Pons (tissue), 1 donor: ENCODE measurements around the gene FRMD4B.

Experiments
- DNase-seq: peaks from one replicate; pipeline ENCODE4 v3.0.0-alpha.2; 2016; ENCODE audit warnings: low spot score

The FRMD4B gene

GRCh38 chr3:69364354-69364753 lies 21.5 kb downstream of the FRMD4B start:
- DNase-seq = no peak

DNA sequence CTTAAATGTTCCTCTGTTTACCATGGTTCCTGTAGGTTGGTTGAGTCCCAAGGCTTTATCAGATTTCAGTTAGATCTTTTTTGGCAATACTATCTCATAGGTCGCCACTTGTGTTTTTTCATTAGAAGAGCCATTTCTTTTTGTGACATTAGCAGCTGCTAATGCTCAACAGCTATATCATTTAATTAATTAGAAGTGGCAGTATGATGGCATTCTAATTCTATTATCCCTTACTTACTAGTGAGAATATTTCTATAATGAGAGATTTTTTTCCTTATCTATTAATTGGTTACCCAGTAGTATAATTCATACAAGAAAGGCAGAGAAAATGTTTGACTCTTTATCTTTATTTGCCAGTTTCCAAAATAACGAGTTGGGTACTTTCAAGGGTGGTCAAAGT lies 25.2 kb downstream of the FRMD4B start:
- DNase-seq = no peak

DNA sequence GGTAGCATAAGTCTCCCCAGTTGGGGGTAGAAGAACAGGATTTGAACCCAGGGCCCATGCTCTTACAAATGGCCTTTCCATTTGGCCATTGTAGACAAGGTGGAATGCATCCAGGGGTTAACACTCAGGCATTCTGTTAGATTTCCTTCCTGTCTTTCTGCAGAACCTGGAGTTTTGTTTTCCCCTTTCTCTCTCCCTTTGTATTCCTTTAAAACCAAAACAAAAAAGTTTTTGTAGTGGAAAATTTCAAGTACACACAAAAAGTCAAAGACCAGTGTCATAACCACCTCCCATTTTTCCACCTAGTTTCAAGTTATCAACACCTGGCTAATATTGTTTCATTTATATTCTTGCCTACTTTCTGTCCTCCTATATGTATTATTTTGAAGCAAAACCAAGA lies 26.0 kb downstream of the FRMD4B start:
- DNase-seq = no peak

- DNase-seq = no peak
These were observed 26.5 kb downstream of the FRMD4B start for GRCh38 chr3:69359339-69359893.

DNA sequence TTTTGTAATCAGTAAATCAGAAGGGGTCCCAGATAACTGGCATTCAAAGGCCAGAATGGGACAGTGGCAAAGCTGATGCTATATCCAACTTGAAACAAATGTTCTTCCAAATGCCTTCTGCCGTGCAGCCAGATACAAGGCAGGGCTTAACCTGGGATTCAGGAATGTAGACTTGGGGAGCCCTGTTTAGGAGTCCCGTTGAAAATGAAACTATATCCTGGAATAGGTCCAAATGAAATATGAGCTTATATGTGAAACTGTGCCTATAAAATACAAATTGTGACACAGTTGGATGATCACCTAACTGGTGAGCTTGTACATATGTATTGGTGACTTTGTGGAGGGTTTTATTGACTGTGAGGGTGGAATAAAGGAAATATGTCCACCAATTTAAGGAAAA lies 28.7 kb downstream of the FRMD4B start:
- DNase-seq = no peak

- DNase-seq = peak; percentile 77
These were observed 30.9 kb downstream of the FRMD4B start for GRCh38 chr3:69354948-69355347.

GRCh38 chr3:69353503-69353902 lies 32.4 kb downstream of the FRMD4B start:
- no peak for DNase-seq

DNA sequence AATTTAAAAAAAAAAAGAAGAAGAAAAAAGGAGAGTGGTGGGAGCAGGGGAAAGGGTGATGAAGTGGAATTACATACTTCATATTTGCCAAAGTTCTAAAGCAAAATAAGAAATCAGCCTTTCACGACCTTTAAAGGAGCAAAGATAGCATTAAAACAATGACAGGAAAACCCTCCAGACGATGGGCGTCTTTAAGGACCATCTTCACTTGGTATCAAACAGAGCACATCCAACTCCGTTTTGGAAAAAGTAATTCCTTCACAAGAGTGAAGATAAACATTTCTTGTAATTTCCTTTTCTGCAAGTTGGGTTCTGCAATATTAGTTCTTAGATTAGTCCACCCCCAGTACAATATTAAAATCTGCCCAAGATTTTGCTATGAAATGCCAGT lies 32.8 kb downstream of the FRMD4B start:
- DNase-seq = no peak

DNA sequence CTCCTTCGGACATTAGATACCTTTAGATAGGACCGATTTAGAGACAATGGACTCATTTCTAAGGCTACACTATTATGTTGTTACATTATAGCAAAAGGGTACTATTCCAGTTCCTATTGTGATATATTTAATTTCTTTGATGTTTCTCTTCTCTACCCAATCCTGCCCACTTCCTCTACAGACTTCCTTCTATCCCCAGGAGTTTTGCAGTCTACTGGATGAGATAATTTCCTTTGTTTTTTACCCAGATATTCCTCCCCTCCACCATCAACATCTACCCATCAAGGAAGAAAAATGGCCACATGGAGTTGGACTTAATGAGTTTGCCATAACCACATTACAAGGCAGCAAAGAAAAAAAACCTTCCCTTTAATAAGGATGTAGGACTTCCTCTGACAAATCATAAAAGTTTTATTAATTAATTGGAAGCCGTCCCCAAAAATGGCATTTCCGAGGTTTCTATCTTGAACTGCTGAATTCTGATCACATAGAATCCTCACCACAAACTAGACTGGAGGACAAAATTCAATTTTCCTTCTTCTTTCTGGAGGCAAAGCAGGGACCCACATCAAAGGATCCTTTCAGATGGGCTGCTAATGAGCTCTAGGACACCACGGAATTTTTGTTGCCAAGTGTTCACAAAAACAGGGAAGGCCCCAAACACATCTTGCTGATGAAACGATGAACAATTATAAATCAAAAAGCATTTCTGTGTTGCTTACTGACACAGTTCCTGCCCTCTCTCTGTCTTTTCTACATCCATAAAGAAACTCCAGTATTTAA lies 33.4 kb downstream of the FRMD4B start:
- peak; percentile 73 for DNase-seq

- DNase-seq = no peak
These were observed 42.0 kb downstream of the FRMD4B start for GRCh38 chr3:69343875-69344274.

- no peak for DNase-seq
These were observed 43.8 kb downstream of the FRMD4B start for GRCh38 chr3:69342074-69342473.

- no peak for DNase-seq
These were observed 46.1 kb downstream of the FRMD4B start for GRCh38 chr3:69339760-69340159.

DNA sequence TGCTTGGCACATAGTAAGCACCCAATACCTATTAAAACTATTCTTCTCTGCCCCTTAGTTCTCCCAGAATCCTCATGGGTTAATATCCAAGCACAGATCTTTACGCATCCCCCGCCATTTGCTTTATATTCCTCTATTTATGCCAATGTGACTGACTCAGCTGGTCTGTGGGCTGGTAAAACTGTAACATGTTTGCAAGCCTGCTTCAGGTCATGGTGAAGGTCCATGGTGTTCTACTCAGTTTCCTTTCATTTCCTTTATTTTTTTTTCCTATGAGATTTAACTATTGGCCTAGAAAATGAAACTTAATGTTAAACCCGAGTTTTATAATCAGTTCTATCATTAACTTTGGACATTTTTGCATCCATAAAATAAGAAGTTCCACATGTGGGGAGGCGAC lies 47.0 kb downstream of the FRMD4B start:
- no peak for DNase-seq

DNA sequence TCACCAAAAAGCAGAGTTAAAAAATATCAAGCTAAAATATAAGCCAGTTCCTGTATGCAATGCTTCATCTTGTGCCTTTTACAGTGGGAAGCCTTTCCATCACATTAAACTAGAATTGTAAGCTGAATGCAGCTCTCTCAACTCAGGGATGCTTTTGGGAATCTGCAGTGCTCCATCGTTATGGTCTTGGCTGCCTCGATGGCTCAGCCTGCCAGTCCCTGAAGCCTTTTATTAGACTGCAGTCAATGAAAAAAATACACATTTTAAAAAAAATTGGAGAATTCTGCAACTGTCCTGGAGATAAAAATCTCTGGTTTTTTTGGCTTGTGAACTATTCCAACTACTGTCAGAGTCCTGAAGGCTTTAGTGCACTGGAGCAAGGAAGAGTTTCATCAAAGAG lies 53.0 kb downstream of the FRMD4B start:
- DNase-seq = no peak

DNA sequence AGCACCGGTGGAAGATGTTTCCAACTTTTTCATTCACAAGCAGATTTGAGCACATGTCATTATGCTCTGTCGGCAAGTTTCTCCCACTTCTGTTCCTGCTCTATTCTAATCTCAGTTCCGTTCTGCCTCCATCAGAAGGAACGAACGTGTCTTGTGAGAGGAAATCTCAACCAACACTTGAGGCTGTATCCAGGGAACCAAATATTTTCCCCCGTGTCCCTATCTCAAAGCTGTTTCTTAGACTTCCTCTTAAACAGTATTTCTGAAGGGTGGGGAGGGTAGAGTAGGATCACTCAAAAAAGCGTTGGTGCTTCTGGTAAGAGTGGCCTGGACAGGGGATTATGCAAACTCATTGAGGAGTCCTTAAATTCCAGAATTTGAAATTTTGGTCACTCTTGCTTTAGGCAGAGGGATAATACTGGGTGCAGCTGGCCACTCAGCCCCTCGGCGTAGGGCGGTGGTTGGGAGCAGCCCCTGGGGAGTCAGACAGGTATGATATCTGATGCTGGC lies 54.9 kb downstream of the FRMD4B start:
- DNase-seq = no peak

DNA sequence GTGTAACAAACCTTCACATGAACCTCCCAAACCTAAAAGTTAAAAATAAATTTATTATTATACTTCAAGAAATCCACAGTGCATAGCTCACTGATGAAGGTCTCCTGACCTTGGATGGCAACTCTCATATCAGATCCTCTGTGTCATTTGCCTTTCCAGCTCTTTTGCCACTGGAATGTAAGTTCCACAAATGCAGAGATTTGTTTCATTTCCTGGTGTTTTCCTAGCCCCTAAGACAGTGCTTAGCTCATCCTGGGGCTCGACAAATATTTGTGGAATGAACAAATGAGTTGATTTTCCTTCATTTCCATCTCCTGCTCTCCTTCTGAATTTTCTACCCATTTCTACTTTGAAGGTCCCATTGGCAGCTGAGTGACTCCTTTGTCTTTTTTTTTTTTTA lies 56.0 kb downstream of the FRMD4B start:
- DNase-seq = no peak

GRCh38 chr3:69328963-69329302 lies 57.0 kb downstream of the FRMD4B start:
- DNase-seq = no peak

DNA sequence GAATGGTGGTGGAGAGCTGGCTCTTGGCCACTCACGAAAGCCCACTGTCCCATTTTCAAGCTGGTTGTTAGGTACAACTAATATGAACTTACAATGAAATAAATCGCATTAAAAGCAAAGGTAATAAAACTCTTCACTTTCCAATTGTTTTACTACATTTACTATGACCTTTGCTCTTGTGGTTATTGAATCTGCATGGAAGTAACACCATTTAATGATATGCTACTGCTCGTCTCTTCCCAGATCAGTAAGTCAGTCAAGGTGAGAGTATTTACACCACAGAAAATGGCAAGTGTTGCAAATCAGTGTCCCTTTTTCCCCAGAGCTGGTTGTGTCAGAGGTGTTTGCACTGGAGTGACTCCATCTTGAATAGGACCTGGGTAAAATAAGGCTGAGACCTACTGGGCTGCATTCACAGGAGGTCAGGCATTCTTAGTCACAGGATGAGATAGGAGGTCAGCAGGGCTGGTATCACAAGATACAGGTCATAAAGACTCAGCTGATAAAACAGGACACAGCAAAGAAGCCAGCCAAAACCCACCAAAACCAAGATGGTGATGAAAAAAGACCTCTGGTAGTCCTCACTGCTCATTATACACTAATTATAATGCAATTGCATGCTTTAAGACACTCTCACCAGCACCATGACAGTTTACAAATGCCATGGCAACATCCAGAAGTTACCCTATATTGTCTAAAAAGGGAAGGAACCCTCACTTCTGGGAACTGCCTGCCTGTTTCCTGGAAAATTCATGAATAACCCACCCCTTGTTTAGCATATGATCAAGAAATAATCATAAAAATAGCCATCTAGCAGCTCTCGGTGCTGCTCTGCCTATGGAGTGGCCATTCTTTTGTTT lies 57.6 kb downstream of the FRMD4B start:
- no peak for DNase-seq

DNA sequence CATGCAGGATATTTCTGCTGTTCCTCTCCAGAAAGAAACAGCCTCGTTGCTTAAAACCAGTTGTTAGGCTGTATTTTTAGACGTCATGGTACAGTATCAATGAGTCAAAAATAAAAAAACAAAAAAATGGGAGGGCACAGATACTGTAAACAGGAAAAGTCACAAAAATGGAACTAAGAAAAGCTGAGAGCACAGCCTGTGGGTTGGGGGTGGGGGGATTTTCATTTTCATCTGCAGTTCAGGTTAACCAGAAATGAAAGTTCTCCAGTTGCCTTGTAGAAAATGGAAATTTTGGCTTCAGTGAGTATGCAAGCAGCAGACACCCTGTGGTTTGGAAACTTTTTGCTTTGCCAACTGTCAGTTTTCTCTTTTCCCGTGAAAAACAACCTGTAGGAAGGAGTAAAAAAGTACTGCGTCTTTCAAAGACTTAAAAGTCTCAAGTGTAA lies 59.0 kb downstream of the FRMD4B start:
- DNase-seq = no peak

DNA sequence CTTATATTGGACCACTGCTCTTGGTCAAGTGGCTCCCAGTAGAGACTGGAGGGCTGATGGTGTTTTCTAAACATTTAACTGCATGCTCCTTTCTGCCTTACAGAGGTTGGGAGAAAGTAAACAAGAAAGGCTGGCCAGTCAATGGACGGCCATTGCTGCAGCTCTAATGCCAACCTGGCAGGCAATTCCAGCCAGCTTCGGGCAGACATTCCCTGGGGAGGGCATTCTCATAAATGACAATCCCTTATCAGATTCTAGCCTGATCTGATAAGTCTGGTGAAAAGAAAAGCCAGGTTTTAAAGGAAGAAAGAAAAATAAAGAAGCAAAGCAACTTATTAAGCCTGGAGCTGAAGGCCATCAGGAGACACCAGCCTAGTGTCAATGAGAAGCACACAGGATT lies 60.7 kb downstream of the FRMD4B start:
- DNase-seq = no peak

GRCh38 chr3:69324362-69325025 lies 61.4 kb downstream of the FRMD4B start:
- peak; percentile 81 for DNase-seq

GRCh38 chr3:69323941-69324340 lies 61.9 kb downstream of the FRMD4B start:
- no peak for DNase-seq
